GM12878 (cell line): ENCODE results near the gene COX4I2. TPM values are rescaled to one million over a fixed set of nuclear protein-coding genes. Genes with fewer than 3 reads are reported as not detected.

Experiments used
- ATAC-seq: fragments of 200-7000 bp; cut with Tn5 transposase; 3 replicates; pipeline ENCODE4 v1.9.1; 2020; ENCODE audit warnings: mild to moderate bottlenecking, moderate library complexity
- BruUV-seq: library from RNA; stranded (reverse); fragments of 400-500 nt; replicated peaks from 2 replicates; lab custom pipeline; 2021; lab: Mats Ljungman, UMichigan
- CTCF ChIA-PET: fragments of 300-600 bp; sonication (Branson Sonifier 250); formaldehyde crosslinking; extraction: SDS; loops from one replicate; lab custom pipeline; 2021; ENCODE audit warnings: inconsistent platforms; lab: Yijun Ruan, JAX
- POLR2A ChIA-PET: fragments of 350-600 bp; formaldehyde crosslinking; extraction: SDS; loops from one replicate; lab custom pipeline; 2021; ENCODE audit warnings: inconsistent platforms; lab: Charles Lee
- RAD21 ChIA-PET: fragments of 300-600 bp; sonication (Branson Sonifier 250); formaldehyde crosslinking; loops from one replicate; lab custom pipeline; 2023; ENCODE audit warnings: antibody characterized with exemption; ENCODE audit not compliant: unreplicated experiment; lab: Charles Lee
- SMC1A ChIA-PET: fragments of 300-600 bp; sonication (Branson Sonifier 250); formaldehyde crosslinking; loops from one replicate; lab custom pipeline; 2023; ENCODE audit not compliant: unreplicated experiment, uncharacterized antibody; lab: Charles Lee
- DNase-seq: peaks from one replicate; pipeline ENCODE4 v3.0.0-alpha.2; 2011; ENCODE audit warnings: low read depth, low spot score
- FAIRE-seq: peaks from 3 replicates; lab custom pipeline; 2011; peaks lifted over from hg19 to GRCh38; lab: Jason Lieb, UNC
- H2AFZ ChIP-seq: 2 replicates; pipeline ENCODE4 v1.6.0; 2011; ENCODE audit warnings: low read depth, low read length, control low read depth; ENCODE audit not compliant: control insufficient read depth
- H3K27ac ChIP-seq: 2 replicates; pipeline ENCODE4 v1.5.1; 2011; ENCODE audit warnings: control low read depth; ENCODE audit not compliant: control insufficient read depth, insufficient read depth
- H3K27me3 ChIP-seq, 2 experiments: replicated peaks in 1 of 2; 2 replicates each; pipeline versions ENCODE4 v1.6.0 to v1.6.1; 2011; ENCODE audit warnings: low read length in 1 of 2; ENCODE audit not compliant: control insufficient read depth in 2 of 2, insufficient read depth in 2 of 2
- H3K36me3 ChIP-seq, 2 experiments: 2 replicates each; pipeline ENCODE4 v1.5.1; 2011; ENCODE audit warnings: low read length in 1 of 2; ENCODE audit not compliant: control insufficient read depth in 2 of 2, insufficient read depth in 2 of 2
- H3K4me1 ChIP-seq: 2 replicates; pipeline ENCODE4 v1.6.1; 2011; ENCODE audit warnings: mild to moderate bottlenecking, low read length, moderate library complexity, mixed read lengths; ENCODE audit not compliant: control insufficient read depth, insufficient read depth
- H3K4me2 ChIP-seq: 2 replicates; pipeline ENCODE4 v1.6.0; 2011; ENCODE audit warnings: control low read depth; ENCODE audit not compliant: control insufficient read depth, insufficient read depth
- H3K4me3 ChIP-seq: fragments of 200-600 bp; sonication (generic); 2 replicates; pipeline ENCODE4 v1.5.1; 2016
- H3K79me2 ChIP-seq: 2 replicates; pipeline ENCODE4 v1.6.0; 2011; ENCODE audit warnings: low read length; ENCODE audit not compliant: control insufficient read depth, insufficient read depth
- H3K9ac ChIP-seq: 2 replicates; pipeline ENCODE4 v1.8.0; 2011; ENCODE audit warnings: low read length, control low read depth, mixed read lengths; ENCODE audit not compliant: control insufficient read depth, insufficient read depth
- H3K9me3 ChIP-seq: replicated peaks from 3 replicates; pipeline ENCODE4 v1.5.1; 2011; ENCODE audit warnings: mild to moderate bottlenecking, low read length; ENCODE audit not compliant: control insufficient read depth, insufficient read depth
- H4K20me1 ChIP-seq: 2 replicates; pipeline ENCODE4 v1.6.0; 2011; ENCODE audit not compliant: control insufficient read depth, insufficient read depth
- GATAD2B ChIP-seq: fragments of 450-650 bp; conservative IDR thresholded peaks from 2 replicates; pipeline ENCODE4 v1.6.1; 2017; ENCODE audit warnings: low read depth, mild to moderate bottlenecking, moderate library complexity
- KAT2A ChIP-seq: conservative IDR thresholded peaks from 2 replicates; pipeline ENCODE4 v1.6.1; 2011; ENCODE audit warnings: low read depth, low read length; ENCODE audit not compliant: control insufficient read depth
- KLF5 ChIP-seq: fragments of 450-650 bp; IDR thresholded peaks from 2 replicates; pipeline ENCODE4 v1.6.1; 2014; ENCODE audit warnings: mild to moderate bottlenecking; ENCODE audit not compliant: partially characterized antibody
- NBN ChIP-seq: fragments of 450-650 bp; IDR thresholded peaks from 2 replicates; pipeline ENCODE4 v1.6.1; 2016
- SMAD1 ChIP-seq: fragments of 450-650 bp; IDR thresholded peaks from 2 replicates; pipeline ENCODE4 v1.6.1; 2018; ENCODE audit warnings: mild to moderate bottlenecking, low read depth; ENCODE audit not compliant: partially characterized antibody
- SREBF2 ChIP-seq: IDR thresholded peaks from 2 replicates; pipeline ENCODE4 v1.6.1; 2012; ENCODE audit warnings: mild to moderate bottlenecking, low read length
- STAT3 ChIP-seq: IDR thresholded peaks from 2 replicates; pipeline ENCODE4 v1.6.1; 2011; ENCODE audit warnings: low read depth, low read length, improper control_type of control experiment
- WGBS: methylation state at CpG from one replicate; pipeline ENCODE4 v1.1.6; 2016; ENCODE audit warnings: low lambda C conversion rate; ENCODE audit not compliant: insufficient replicate concordance, insufficient coverage; ENCODE audit errors: missing lambda C conversion rate; 5-methylcytosine and 5-hydroxymethylcytosine counted together
- in situ Hi-C: fragments of 300-500 bp; cut with MboI; formaldehyde crosslinking; loops from 9 replicates; pipeline ENCODE4 v1.14.3; 2018; ENCODE audit warnings: mixed read lengths
- intact Hi-C: fragments of 100-400 bp; cut with micrococcal nuclease; formaldehyde crosslinking; loops from one replicate; pipeline ENCODE4 v1.14.2; 2022; ENCODE audit not compliant: unreplicated experiment
- polyA plus RNA-seq, 11 experiments: library from polyadenylated mRNA; depleted of rRNA in 4 of 11; unstranded in 6 of 11; stranded (reverse) in 5 of 11; fragments of >200 nt; fragmentation: Nextera tagmentation in 4 of 11; fragmentation: Illumina TruSeq in 1 of 11; extraction: Ambion mirVana in 4 of 11; extraction: Trizol in 1 of 11; gene quantifications; 1 replicate in 1 of 11; 2 replicates in 10 of 11; pipeline versions ENCODE4 v1.2.1 to v1.2.3, GENCODE V29; 2011 to 2016; ENCODE audit warnings: inconsistent platforms in 2 of 11, missing spikeins in 2 of 11, low read depth in 1 of 11
- total RNA-seq, 4 experiments: library from RNA; depleted of rRNA in 3 of 4; stranded (reverse); fragments of >200 nt in 3 of 4; fragmentation: Illumina TruSeq in 1 of 4; extraction: Trizol in 1 of 4; gene quantifications; 2 replicates each; pipeline versions ENCODE4 v1.2.1 to v1.2.3, GENCODE V29; 2013 to 2021
- TF ChIP-seq, protein P1 (sequence below): fragments of 450-650 bp; IDR thresholded peaks from 2 replicates; pipeline ENCODE4 v1.6.1; 2016; ENCODE audit warnings: mild to moderate bottlenecking, moderate library complexity, borderline replicate concordance
- TF ChIP-seq, protein P2 (sequence below): IDR thresholded peaks from 2 replicates; pipeline ENCODE4 v1.6.1; 2012; ENCODE audit warnings: low read depth, low read length, improper control_type of control experiment

COX4I2 gene
- total and polyA plus RNA-seq, 10 of the 15 experiments (the other 5 are each of a cell fraction or from before 2014, with no cell fraction given): not detected

DNA sequence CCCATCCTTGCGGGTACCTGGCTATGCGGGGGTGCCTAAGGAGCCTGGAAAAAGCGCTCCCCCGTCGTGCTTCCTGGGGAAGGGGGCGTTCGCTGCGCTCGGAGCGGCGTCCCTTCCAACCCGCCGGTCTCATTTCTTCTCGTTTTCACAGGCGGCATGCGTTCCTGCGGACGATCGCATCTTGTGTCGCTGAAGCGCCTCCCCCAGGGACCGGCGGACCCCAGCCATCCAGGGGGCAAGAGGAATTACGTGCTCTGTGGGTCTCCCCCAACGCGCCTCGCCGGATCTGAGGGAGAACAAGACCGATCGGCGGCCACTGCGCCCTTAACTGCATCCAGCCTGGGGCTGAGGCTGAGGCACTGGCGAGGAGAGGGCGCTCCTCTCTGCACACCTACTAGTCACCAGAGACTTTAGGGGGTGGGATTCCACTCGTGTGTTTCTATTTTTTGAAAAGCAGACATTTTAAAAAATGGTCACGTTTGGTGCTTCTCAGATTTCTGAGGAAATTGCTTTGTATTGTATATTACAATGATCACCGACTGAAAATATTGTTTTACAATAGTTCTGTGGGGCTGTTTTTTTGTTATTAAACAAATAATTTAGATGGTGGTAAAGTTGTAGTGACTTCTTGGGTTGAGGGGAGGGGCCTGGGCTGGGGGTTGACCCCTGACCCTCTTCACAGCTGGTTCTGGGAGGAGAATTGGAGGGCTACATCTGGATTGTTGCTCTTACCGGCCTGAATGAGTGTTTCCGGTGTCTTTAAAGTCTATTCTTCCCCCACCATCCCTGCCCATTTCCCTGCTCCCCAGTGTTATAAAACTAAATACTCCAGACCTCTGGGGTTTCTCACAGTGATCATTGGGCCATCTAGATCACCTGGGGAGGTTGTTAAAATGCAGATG, 31.6 kb upstream of the COX4I2 start:
- peak overlapping the region; percentile 64 for H3K4me3 ChIP-seq
- 7% methylated on average over 39 of the region's 39 CpGs for WGBS
- peaks cover 10 to 18% of the 10 kb centered on the region in 2 experiments for H3K27me3 ChIP-seq
- ChIA-PET RAD21 (interaction anchor here (0.9 to 1.9 kb wide), 3 partner anchors 38 to 51 kb away, joined by 3 to 15 read pairs (median 3); no protein-coding TSS in a partner anchor), CTCF (interaction anchor here (0.6 to 18.6 kb wide), 3 partner anchors 15 to 56 kb away, joined by 3 to 958 read pairs (median 5); no protein-coding TSS in a partner anchor), POLR2A (interaction anchor here (1.3 kb wide), 1 partner anchor 15 kb away, joined by 3 read pairs; no protein-coding TSS in a partner anchor), SMC1A (interaction anchor here (1.2 to 2.2 kb wide), 4 partner anchors 34 to 118 kb away, joined by 4 to 12 read pairs (median 6); no protein-coding TSS in a partner anchor)
- no peaks in the 10 kb centered on the region; the same call in 2 of the 3 replicates for H3K9me3 ChIP-seq
- TF ChIP-seq, protein P1, sequence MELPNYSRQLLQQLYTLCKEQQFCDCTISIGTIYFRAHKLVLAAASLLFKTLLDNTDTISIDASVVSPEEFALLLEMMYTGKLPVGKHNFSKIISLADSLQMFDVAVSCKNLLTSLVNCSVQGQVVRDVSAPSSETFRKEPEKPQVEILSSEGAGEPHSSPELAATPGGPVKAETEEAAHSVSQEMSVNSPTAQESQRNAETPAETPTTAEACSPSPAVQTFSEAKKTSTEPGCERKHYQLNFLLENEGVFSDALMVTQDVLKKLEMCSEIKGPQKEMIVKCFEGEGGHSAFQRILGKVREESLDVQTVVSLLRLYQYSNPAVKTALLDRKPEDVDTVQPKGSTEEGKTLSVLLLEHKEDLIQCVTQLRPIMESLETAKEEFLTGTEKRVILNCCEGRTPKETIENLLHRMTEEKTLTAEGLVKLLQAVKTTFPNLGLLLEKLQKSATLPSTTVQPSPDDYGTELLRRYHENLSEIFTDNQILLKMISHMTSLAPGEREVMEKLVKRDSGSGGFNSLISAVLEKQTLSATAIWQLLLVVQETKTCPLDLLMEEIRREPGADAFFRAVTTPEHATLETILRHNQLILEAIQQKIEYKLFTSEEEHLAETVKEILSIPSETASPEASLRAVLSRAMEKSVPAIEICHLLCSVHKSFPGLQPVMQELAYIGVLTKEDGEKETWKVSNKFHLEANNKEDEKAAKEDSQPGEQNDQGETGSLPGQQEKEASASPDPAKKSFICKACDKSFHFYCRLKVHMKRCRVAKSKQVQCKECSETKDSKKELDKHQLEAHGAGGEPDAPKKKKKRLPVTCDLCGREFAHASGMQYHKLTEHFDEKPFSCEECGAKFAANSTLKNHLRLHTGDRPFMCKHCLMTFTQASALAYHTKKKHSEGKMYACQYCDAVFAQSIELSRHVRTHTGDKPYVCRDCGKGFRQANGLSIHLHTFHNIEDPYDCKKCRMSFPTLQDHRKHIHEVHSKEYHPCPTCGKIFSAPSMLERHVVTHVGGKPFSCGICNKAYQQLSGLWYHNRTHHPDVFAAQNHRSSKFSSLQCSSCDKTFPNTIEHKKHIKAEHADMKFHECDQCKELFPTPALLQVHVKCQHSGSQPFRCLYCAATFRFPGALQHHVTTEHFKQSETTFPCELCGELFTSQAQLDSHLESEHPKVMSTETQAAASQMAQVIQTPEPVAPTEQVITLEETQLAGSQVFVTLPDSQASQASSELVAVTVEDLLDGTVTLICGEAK: no peak
- TF ChIP-seq KLF5 (no peak), KAT2A (no peak), GATAD2B (no peak), NBN (no peak), SREBF2 (no peak), SMAD1 (no peak), STAT3 (no peak)
- TF ChIP-seq, protein P2, sequence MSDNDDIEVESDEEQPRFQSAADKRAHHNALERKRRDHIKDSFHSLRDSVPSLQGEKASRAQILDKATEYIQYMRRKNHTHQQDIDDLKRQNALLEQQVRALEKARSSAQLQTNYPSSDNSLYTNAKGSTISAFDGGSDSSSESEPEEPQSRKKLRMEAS: no peak
- DNase-seq: no peak
- peaks cover 21% of the 10 kb centered on the region for H3K4me1 ChIP-seq
- H3K27ac ChIP-seq: no peak overlapping the region
- no peak overlapping the region for H3K9ac ChIP-seq
- H4K20me1 ChIP-seq: no peaks in the 10 kb centered on the region
- peak overlapping the region; percentile 85 for H3K4me2 ChIP-seq
- no peak for ATAC-seq
- no peak for FAIRE-seq
- intact Hi-C loops (no loop called here), in situ Hi-C loops (loop anchor here (5.0 kb wide), 1 partner anchor 34 kb away; no protein-coding TSS in a partner anchor)
- no peaks in the 10 kb centered on the region for H3K79me2 ChIP-seq
- BruUV-seq: no TSS peak
- no peaks in the 10 kb centered on the region for H3K36me3 ChIP-seq
- H2AFZ ChIP-seq: peak overlapping the region; percentile 82
